IPS DF 4.7 (cell line): Measurements from ENCODE around the gene ADARB1.

ENCODE experiments used
- DNase-seq: peaks from one replicate; pipeline ENCODE4 v3.0.0-alpha.2; 2013; ENCODE audit warnings: low spot score; ENCODE audit errors: extremely low read depth

Gene ADARB1

DNA sequence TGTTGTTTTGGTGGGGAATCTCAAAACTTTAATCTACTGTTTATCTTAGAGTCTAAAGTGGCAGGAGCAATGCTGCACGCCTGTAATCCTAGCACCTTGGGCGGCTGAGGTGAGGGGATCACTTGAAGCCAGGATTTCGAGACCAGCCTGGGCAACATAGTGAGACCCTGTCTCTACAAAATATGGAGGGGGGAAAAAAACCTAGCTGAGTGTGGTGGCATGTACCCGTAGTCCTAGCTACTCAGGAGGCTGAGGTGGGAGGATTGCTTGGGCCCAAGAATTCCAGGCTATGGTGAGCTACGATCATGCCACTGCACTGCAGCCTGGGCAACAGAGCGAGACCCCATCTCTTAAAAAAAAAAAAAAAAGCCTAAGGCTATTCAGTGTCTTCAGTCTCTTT lies 175.2 kb downstream of the ADARB1 start:
- DNase-seq: no peak

DNA sequence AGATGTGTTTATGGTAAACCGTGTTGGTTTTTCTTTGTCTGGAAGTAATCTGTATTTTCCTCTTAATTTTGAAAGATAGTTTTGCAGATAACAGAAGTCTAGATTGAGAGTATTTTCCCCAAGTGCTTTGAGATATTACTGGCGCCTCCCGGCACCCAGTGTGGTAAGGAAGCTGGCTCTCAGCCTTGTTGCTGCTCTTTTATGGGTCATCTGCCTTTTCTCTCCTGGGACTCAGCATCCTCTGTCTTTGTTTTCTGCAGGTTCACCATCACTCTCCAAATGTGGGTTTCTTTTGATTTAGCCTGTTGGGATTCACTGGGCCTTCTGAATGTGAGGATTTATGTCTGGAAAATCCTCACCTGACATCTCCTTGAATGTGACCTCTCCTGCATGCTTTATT lies 175.9 kb downstream of the ADARB1 start:
- DNase-seq: no peak

GRCh38 chr21:45250914-45251634 lies 176.7 kb downstream of the ADARB1 start:
- DNase-seq: no peak

DNA sequence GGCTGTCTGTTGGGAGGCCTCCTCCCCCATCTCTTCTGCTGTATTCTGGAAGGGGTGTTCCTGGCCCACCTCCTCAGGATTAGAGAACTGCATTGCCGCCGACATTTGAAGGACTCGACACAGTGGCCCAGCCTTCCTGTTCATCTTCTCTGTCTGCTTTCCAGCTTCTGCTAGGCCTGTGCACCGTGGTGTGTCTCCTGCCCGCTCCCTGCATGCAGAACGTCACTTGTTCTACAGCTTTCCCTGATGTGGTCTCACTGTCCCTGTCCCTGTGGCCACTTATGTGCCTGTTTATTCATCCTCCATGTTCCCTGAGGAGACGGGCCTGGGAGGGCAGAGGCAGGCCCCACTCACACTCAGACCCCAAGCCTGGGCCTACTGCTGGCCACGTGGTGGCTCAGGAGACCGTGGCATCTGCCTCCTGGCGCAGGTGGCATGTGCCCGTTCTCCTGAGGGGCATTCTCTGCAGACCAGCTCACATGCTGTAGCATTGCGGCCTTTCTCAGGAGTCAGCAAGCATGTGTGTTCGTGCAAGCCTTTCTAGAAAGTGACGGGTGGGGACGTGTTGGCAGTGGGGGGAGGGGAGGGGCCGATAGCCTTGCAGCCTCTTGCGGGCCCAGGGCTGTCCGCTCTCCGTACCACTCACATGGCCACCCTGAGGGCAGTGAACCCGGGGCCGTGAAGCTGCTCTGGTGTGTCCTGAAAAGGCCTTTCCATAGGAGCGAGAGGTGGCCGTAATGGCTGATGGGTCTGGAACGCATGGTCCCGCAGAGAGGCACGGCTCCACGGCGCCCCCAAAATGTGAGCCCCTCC lies 177.5 kb downstream of the ADARB1 start:
- DNase-seq: no peak

GRCh38 chr21:45252448-45252925 lies 178.1 kb downstream of the ADARB1 start:
- no peak for DNase-seq

GRCh38 chr21:45253180-45253579 lies 178.8 kb downstream of the ADARB1 start:
- no peak for DNase-seq

DNA sequence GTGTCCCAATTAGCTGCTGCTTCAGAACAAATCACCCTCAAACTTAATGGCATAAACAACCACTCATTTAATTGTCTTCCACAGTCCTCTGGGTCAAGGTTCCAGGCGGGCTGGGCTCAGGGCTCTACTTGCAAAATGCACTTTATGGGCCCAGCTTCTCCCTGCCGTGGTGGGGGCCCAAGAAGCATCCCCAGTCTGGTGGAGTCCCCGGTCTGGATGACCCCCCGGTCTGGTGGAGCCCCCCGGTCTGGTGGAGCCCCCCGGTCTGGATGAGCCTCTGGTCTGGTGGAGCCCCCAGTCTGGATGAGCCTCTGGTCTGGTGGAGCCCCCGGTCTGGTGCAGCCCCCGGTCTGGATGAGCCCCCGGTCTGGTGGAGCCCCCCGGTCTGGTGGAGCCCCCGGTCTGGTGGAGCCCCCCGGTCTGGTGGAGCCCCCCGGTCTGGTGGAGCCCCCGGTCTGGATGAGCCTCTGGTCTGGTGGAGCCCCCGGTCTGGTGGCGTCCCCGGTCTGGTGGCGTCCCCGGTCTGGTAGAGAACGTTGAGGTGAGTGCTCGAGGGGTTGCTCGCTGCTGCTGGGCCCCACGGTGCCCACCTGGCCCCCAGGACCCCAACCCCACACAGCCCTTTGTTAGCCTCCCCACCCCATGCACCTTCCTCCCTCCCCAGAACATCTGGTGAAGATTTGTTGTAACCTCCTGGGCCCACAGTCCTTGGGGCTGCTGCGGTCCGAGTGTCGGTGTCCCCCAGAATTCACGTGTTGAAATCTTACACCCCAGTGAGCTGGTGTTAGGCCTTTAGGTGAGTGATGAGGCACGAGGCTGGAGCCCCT lies 179.5 kb downstream of the ADARB1 start:
- no peak for DNase-seq

DNA sequence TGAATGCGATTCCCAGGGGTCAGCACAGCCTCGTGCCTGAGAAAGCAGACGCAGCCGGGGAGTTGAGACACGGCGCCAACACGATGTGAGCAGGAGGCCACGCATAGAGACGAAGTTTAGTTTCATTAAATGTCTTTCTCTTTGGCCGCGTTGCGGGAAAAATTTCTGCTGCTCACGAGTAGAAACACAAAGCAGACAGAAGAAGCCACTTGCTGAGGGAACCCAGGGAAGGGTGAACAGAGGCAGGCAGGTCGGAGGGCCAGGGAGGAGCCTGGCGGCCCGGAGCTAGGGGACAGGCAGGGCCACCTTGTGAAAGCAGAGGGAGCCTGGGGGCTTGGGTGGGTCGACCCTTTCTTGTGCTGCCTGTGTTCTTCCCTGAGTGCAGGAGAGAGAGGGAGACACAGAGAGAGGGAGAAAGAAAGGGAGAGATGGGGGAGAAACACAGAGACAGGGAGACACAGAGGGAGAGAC lies 180.1 kb downstream of the ADARB1 start:
- DNase-seq: no peak

- no peak for DNase-seq
Measured at GRCh38 chr21:45255381-45256020, 181.1 kb downstream of the ADARB1 start.

- DNase-seq: no peak
Measured at GRCh38 chr21:45256021-45256911, 181.9 kb downstream of the ADARB1 start.

DNA sequence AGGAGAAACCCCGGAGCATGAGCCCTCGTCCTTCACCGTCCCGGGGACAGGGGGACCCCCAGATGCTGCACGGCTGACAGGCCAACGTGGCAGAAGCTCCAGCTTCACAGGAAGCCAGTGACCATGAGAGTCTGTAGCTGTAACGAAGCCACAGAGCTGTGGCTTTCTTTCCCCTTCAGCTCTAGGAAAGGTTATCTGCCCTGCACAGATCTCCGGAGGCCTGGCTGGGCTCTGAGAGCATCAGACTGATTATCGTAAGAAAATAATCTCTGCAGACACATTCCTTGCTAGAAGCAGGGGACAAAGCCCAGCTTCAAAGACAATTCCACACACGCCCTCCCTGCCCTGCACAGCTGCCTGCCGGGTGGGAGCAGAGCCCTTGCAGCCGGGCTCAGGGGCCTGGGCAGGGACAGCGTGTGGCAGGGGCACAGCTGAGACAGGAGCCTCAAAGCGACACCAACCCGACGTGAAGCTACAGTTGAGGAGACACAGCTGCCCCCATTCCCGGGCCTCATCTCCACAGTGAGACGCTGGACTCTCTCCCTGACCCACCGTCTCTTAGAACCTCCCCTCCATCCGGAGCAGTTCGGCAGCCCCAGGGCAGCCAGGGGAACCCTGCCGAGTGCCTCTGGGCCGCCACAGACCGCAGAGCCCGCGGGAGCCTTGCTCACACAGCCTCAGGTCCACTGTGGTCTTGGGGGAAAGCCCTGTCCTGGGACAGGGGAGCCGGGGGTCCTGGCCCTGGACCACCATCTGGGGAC lies 182.7 kb downstream of the ADARB1 start:
- no peak for DNase-seq

DNA sequence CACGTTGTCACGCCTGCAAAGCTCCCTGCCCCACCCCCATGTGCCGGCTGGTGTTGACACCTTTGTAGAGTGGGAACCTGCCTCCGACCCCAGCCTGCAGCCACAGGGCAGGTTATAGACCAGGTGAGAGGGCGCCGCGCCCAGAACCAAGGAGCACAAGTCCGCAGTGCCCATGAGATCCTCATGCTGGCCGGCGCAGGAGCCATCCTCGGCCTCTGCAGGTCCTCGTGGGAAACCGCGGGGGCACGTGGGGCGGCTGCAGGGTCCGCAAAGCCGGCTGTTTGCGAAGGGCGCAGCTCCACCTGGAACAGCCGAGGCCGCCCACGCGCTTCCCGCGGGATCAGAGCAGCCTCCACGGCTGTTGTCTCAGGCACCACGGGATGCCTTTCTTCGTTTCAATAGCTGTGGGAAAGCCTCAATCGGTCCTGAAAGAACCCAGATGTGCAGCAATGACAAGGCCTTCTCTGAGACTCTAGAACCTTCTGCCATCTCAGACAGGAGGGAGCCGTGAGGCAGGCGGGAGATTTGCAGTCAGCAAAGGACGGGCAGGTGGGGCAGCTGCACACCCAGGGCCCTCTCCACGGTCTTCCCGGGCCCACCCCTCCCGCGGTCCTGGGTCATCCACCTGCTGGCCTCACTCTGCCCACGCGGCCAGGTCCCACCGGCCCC lies 183.4 kb downstream of the ADARB1 start:
- DNase-seq: no peak

DNA sequence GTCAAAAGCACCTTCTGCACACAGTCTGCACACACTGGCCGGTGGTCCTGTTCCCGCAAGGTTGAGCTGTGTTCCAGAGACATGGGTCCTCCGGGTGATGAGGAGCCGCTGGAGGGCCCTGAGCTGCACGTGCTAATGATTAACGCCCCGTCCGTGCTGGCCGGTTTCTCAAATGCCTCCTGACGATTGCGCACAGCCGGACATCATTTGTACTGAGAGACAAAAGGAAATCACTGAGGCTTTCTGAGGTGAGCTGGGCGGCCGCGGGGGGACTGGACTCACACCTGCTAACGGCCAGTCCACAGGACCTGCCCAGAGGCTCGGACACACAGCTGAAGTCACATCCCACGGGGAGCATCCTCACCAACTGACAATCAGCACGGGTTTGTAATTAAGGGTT lies 184.1 kb downstream of the ADARB1 start:
- no peak for DNase-seq

DNA sequence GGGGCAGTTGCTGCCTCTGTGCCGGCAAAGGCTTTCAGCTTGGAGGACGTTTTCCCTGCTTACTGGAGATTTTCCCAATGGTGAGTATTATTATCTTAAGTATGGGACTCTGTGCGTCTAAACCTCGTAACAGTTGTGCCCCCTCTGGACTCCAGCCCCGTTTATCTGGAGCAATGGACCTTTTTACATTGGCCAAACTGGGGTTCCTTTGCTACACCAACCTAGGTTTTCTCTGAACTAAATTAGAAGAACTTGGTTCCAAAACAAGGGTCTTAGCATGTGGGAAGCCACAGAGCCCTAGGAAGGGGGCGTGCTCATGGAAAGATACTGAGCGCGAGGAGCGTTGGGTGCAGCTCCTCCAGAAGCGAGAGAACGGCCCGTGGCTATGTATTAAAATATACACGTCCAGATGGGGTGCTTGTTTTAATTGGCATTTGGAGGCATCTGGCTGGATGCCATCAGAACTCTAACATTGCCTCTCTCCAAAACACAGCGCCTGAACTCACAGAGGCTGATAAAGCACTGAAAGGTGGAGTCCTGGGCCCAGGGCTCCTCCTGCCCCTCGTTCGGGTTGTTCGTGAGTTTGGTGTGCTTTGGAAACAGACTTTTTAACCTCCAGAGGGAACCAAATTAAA lies 184.9 kb downstream of the ADARB1 start:
- DNase-seq: no peak

DNA sequence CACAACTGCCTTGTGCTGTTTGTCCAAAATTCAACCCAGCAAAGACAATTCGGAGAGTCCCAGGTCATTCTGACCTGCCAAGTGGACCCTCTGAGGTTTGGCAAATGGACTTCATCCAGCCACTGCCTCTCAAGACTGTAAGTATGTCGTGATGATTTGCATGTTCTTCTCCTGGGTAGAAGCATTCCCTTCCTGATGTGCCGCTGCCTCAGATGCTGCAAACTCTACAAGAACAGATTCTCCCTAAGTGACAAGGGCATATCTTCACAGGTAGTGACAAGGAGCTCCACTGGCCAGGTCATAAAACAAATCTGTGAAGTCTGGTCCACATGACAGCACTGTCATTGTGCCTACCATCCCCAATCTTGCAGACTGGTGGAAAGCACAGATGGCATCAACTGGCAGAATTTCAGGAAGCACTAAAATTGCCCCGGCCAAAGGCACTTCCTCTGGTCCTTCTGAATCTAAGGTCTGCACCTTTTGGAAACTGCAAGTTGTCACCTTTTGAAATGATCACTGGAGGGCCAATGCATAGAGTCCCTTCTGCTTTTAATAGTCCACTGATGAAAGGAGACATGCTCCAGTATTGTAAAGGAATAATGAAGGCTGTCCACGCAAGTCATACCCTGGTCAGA lies 185.9 kb downstream of the ADARB1 start:
- DNase-seq: no peak

GRCh38 chr21:45261093-45261492 lies 186.7 kb downstream of the ADARB1 start:
- no peak for DNase-seq

DNA sequence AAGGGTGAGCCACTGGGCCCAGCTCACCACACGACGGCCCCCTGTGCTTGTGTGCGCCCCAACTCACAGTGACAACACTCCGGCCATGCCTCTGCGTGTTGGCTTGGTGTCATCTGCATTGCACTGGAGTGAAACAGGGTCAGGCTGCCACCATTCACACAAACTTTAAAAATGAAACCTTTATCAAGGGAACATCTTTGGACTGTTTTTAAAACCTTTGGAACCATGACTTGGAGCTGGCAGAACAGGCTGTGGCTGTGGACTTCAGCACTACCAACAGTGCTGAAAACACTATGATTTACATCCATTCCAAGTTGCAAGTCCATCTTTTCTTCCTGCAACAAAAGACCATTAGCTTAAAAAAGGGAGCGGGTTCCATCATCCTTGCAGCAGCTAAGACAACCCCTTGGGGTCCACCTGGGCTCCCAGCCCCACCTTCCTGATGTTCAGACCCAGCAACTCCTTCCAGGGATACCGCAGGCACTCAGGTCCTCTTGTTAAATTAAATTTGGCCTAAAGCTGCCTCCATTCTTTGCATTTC lies 187.7 kb downstream of the ADARB1 start:
- no peak for DNase-seq

GRCh38 chr21:45262616-45263015 lies 188.2 kb downstream of the ADARB1 start:
- no peak for DNase-seq
